Central memory CD8-positive, alpha-beta T cell (primary cell): Measurements from ENCODE around the gene ZNF674.
"Not testable (repeated sequence)": the region's sequence is repeated elsewhere in the genome, so short reads cannot be mapped to it uniquely, and the experiment has no call there.

ENCODE experiments used
- ATAC-seq: fragments of 150-1000 bp; cut with Tn5 transposase; replicated peaks from 2 replicates; pipeline ENCODE4 v1.10.0; 2022; ENCODE audit warnings: mild to moderate bottlenecking, moderate FRiP score, moderate number of reproducible peaks; ENCODE audit not compliant: poor library complexity, severe bottlenecking; ENCODE audit errors: extremely low read depth
- DNase-seq, 2 donors: peaks; one replicate each; pipeline ENCODE4 v3.0.0; 2021; ENCODE audit warnings: low spot score in 2 of 2
- H3K27ac Mint-ChIP-seq: one replicate; pipeline ENCODE4 v1.8.0; 2022; ENCODE audit warnings: low read depth, mild to moderate bottlenecking, moderate library complexity, mixed read lengths
- H3K27me3 Mint-ChIP-seq: one replicate; pipeline ENCODE4 v1.8.0; 2022; ENCODE audit warnings: mixed read lengths
- H3K36me3 Mint-ChIP-seq: one replicate; pipeline ENCODE4 v1.8.0; 2022; ENCODE audit warnings: mild to moderate bottlenecking, moderate library complexity, mixed read lengths; ENCODE audit not compliant: insufficient read depth
- H3K4me1 Mint-ChIP-seq: one replicate; pipeline ENCODE4 v1.8.0; 2022; ENCODE audit warnings: mixed read lengths
- H3K4me3 Mint-ChIP-seq: one replicate; pipeline ENCODE4 v1.8.0; 2022; ENCODE audit warnings: mild to moderate bottlenecking, moderate library complexity, mixed read lengths
- H3K9me3 Mint-ChIP-seq: one replicate; pipeline ENCODE4 v1.8.0; 2022; ENCODE audit warnings: mixed read lengths

ZNF674 gene

GRCh38 chrX:46500054-46500453 lies 45.2 kb downstream of the ZNF674 start:
- Mint-ChIP-seq H3K9me3 (no peaks in the 10 kb centered on the region), H3K27me3 (no peaks in the 10 kb centered on the region), H3K4me3 (no peak overlapping the region), H3K36me3 (no peaks in the 10 kb centered on the region), H3K4me1 (no peaks in the 10 kb centered on the region), H3K27ac (no peak overlapping the region)
- no peak for ATAC-seq
- no peak for DNase-seq

- H3K4me1 Mint-ChIP-seq = no peaks in the 10 kb centered on the region
- H3K36me3 Mint-ChIP-seq = peaks cover 10% of the 10 kb centered on the region
- H3K9me3 Mint-ChIP-seq = peaks cover 18% of the 10 kb centered on the region
- ATAC-seq (no peak), DNase-seq (no peak)
- H3K4me3 Mint-ChIP-seq = no peak overlapping the region
- no peaks in the 10 kb centered on the region for H3K27me3 Mint-ChIP-seq
- no peak overlapping the region for H3K27ac Mint-ChIP-seq
Measured at GRCh38 chrX:46488712-46489111, 56.5 kb downstream of the ZNF674 start.

- Mint-ChIP-seq H3K27ac (no peak overlapping the region), H3K4me1 (peaks cover 7% of the 10 kb centered on the region), H3K4me3 (no peak overlapping the region), H3K36me3 (peaks cover 13% of the 10 kb centered on the region), H3K27me3 (no peaks in the 10 kb centered on the region), H3K9me3 (peaks cover 16% of the 10 kb centered on the region)
- no peak for ATAC-seq
- no peak for DNase-seq
Measured at GRCh38 chrX:46485897-46486296, 59.3 kb downstream of the ZNF674 start.

- not testable (repeated sequence) for H3K4me3 Mint-ChIP-seq, H3K4me1 Mint-ChIP-seq, H3K27me3 Mint-ChIP-seq, DNase-seq, H3K27ac Mint-ChIP-seq, ATAC-seq, H3K36me3 Mint-ChIP-seq
- peaks cover 10% of the 10 kb centered on the region for H3K9me3 Mint-ChIP-seq
Measured at GRCh38 chrX:46478634-46479033, 66.6 kb downstream of the ZNF674 start.

- no peak overlapping the region for H3K27ac Mint-ChIP-seq
- DNase-seq (no peak), ATAC-seq (no peak)
- H3K27me3 Mint-ChIP-seq = no peaks in the 10 kb centered on the region
- no peaks in the 10 kb centered on the region for H3K4me1 Mint-ChIP-seq
- H3K4me3 Mint-ChIP-seq = no peak overlapping the region
- H3K9me3 Mint-ChIP-seq = peaks cover 5% of the 10 kb centered on the region
- H3K36me3 Mint-ChIP-seq = peaks cover 3% of the 10 kb centered on the region
Measured at GRCh38 chrX:46477435-46477834, 67.8 kb downstream of the ZNF674 start.

- no peaks in the 10 kb centered on the region for H3K9me3 Mint-ChIP-seq
- DNase-seq (no peak), ATAC-seq (no peak)
- no peak overlapping the region for H3K4me3 Mint-ChIP-seq
- H3K36me3 Mint-ChIP-seq = peaks cover 24% of the 10 kb centered on the region
- no peak overlapping the region for H3K27ac Mint-ChIP-seq
- no peaks in the 10 kb centered on the region for H3K27me3 Mint-ChIP-seq
- peaks cover 19% of the 10 kb centered on the region for H3K4me1 Mint-ChIP-seq
Measured at GRCh38 chrX:46465203-46465602, 80.0 kb downstream of the ZNF674 start.

- Mint-ChIP-seq H3K9me3 (no peaks in the 10 kb centered on the region), H3K36me3 (peaks cover 23% of the 10 kb centered on the region), H3K4me1 (peaks cover 19% of the 10 kb centered on the region), H3K4me3 (no peak overlapping the region), H3K27me3 (no peaks in the 10 kb centered on the region), H3K27ac (peak overlapping the region; percentile 79)
- no peak for DNase-seq
- ATAC-seq = peak; percentile 58
Measured at GRCh38 chrX:46463682-46464081, 81.5 kb downstream of the ZNF674 start.

GRCh38 chrX:46461660-46462191 lies 83.5 kb downstream of the ZNF674 start:
- Mint-ChIP-seq H3K9me3 (no peaks in the 10 kb centered on the region), H3K4me3 (no peak overlapping the region), H3K4me1 (peaks cover 19% of the 10 kb centered on the region), H3K27me3 (no peaks in the 10 kb centered on the region), H3K36me3 (peaks cover 17% of the 10 kb centered on the region), H3K27ac (peak overlapping the region; percentile 91)
- peak; percentile 68 for ATAC-seq
- DNase-seq = no peak

GRCh38 chrX:46460801-46461659 lies 84.2 kb downstream of the ZNF674 start:
- not testable (repeated sequence) for H3K9me3 Mint-ChIP-seq, DNase-seq, ATAC-seq, H3K27me3 Mint-ChIP-seq, H3K4me3 Mint-ChIP-seq
- Mint-ChIP-seq H3K4me1 (peaks cover 19% of the 10 kb centered on the region), H3K27ac (peak overlapping the region; percentile 91), H3K36me3 (peaks cover 19% of the 10 kb centered on the region)

- Mint-ChIP-seq H3K4me3 (no peak overlapping the region), H3K27ac (no peak overlapping the region), H3K36me3 (peaks cover 13% of the 10 kb centered on the region), H3K4me1 (peaks cover 19% of the 10 kb centered on the region), H3K27me3 (no peaks in the 10 kb centered on the region), H3K9me3 (no peaks in the 10 kb centered on the region)
- no peak for DNase-seq
- ATAC-seq = no peak
Measured at GRCh38 chrX:46459603-46460002, 85.6 kb downstream of the ZNF674 start.

- DNase-seq (no peak), ATAC-seq (no peak)
- Mint-ChIP-seq H3K36me3 (peaks cover 19% of the 10 kb centered on the region), H3K4me1 (peaks cover 8% of the 10 kb centered on the region), H3K27ac (no peak overlapping the region), H3K9me3 (no peaks in the 10 kb centered on the region), H3K4me3 (no peak overlapping the region), H3K27me3 (no peaks in the 10 kb centered on the region)
Measured at GRCh38 chrX:46456125-46456922, 88.9 kb downstream of the ZNF674 start.
